ENCODE measurements around the gene SMCO3.
A peak's percentile ranks its signal among the peaks of the same experiment; 100 is the strongest.

DNA sequence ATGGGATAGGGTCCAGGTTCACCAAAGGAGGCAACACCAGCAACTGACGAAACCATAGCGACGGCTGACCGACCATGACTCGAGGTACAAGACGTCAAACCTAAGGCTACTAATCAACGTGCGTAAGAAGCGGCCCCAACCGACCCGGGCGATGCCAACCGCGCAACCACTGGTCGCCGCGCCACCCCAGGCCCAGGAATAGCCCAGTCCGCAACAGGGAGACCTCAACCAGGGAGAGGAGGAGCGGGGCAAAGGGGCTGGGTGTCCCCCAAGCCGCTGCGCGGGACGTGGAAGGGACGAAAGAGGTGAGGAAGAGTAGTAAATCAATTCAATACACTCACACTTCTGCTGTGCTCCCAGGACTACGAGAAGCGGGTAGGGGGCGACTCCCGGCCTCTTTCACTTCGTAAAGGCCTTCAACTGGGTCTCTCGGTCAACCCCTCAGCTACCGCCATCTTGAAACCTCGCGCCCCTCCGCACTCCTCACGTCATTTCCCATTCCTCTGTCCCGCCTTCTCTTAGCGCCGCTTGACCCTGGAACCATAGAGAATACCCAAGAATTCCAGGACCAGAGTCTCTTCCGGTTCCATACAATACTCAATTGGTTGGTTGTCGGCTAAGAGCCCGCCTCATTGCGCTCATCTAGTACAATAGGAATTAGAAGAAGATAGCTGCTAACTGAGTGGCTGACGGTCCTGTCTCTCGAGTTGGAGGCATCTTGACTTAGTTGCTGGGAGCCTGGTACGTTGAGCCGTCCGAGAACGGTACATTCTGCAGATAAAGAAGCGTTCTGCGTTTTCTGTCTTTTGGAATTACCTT, 10.8 kb downstream of the SMCO3 start, which contains the start of the genes C12orf60 and WBP11:
- TF ChIP-seq SRF (IDR thresholded peaks at IDR 0.05; ENCODE audit: low read depth): no peak
- TF ChIP-seq, protein P1, sequence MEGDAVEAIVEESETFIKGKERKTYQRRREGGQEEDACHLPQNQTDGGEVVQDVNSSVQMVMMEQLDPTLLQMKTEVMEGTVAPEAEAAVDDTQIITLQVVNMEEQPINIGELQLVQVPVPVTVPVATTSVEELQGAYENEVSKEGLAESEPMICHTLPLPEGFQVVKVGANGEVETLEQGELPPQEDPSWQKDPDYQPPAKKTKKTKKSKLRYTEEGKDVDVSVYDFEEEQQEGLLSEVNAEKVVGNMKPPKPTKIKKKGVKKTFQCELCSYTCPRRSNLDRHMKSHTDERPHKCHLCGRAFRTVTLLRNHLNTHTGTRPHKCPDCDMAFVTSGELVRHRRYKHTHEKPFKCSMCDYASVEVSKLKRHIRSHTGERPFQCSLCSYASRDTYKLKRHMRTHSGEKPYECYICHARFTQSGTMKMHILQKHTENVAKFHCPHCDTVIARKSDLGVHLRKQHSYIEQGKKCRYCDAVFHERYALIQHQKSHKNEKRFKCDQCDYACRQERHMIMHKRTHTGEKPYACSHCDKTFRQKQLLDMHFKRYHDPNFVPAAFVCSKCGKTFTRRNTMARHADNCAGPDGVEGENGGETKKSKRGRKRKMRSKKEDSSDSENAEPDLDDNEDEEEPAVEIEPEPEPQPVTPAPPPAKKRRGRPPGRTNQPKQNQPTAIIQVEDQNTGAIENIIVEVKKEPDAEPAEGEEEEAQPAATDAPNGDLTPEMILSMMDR (IDR thresholded peaks at IDR 0.05 in 2 of 3, conservative IDR thresholded peaks at IDR 0.05 in 1 of 3; ENCODE audit: borderline replicate concordance in 1 of 3, insufficient read depth in 1 of 3, low read depth in 2 of 3, low read length in 2 of 3): no peak
- peak; percentile 95 for TF ChIP-seq POLR2AphosphoS5 (IDR thresholded peaks at IDR 0.05; ENCODE audit: low read depth, low read length)
- no peak for TF ChIP-seq ZNF274 (IDR thresholded peaks at IDR 0.05; ENCODE audit: low read depth, low read length)
